ENCODE measurements around the gene CSNK1A1.

GRCh38 chr5:149488645-149489306, 62.5 kb downstream of the CSNK1A1 start:
- no peak for TF ChIP-seq CTCF (conservative IDR thresholded peaks at IDR 0.05; ENCODE audit: low read length)
- no peak for TF ChIP-seq EZH2phosphoT487 (IDR thresholded peaks at IDR 0.05; ENCODE audit: borderline replicate concordance)

Measured in Loucy (cell line).